ENCODE results near the gene JMJD7.

DNA sequence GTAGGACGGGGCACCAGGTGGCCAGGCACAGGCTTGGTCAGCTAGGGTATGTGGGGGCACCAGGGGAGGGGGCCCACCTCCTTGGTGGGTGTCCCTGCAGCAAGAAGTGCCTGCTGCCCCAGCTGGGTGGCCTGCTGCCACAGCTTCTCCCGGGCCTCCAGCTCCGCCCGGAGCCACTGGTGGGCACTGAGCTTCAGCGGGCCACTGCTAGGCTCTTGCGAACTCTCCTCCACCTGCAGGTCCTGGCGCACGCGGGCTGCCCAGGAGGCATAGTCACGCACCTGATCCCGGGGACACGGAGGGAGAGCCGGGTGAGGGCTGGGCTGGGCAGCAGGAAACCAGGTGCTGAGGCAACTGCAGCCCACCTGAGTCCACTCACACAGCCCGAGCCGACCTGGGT is 40.4 kb downstream of the JMJD7 start:
- no peak for TF ChIP-seq RARB (CRISPR knock-in tag; IDR thresholded peaks at IDR 0.05)
- no peak for TF ChIP-seq ZC3H10 (CRISPR knock-in tag; IDR thresholded peaks at IDR 0.05)
- no peak for TF ChIP-seq ESRRG (CRISPR knock-in tag; IDR thresholded peaks at IDR 0.05)
- TF ChIP-seq, protein P1, sequence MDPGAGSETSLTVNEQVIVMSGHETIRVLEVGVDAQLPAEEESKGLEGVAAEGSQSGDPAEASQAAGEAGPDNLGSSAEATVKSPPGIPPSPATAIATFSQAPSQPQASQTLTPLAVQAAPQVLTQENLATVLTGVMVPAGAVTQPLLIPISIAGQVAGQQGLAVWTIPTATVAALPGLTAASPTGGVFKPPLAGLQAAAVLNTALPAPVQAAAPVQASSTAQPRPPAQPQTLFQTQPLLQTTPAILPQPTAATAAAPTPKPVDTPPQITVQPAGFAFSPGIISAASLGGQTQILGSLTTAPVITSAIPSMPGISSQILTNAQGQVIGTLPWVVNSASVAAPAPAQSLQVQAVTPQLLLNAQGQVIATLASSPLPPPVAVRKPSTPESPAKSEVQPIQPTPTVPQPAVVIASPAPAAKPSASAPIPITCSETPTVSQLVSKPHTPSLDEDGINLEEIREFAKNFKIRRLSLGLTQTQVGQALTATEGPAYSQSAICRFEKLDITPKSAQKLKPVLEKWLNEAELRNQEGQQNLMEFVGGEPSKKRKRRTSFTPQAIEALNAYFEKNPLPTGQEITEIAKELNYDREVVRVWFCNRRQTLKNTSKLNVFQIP (CRISPR knock-in tag; IDR thresholded peaks at IDR 0.05; ENCODE audit: borderline replicate concordance, low read depth): no peak
- TF ChIP-seq, protein P2, sequence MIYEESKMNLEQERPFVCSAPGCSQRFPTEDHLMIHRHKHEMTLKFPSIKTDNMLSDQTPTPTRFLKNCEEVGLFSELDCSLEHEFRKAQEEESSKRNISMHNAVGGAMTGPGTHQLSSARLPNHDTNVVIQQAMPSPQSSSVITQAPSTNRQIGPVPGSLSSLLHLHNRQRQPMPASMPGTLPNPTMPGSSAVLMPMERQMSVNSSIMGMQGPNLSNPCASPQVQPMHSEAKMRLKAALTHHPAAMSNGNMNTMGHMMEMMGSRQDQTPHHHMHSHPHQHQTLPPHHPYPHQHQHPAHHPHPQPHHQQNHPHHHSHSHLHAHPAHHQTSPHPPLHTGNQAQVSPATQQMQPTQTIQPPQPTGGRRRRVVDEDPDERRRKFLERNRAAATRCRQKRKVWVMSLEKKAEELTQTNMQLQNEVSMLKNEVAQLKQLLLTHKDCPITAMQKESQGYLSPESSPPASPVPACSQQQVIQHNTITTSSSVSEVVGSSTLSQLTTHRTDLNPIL (CRISPR knock-in tag; IDR thresholded peaks at IDR 0.05; ENCODE audit: low read depth): no peak
- no peak for TF ChIP-seq BACH2 (CRISPR knock-in tag; IDR thresholded peaks at IDR 0.05; ENCODE audit: borderline replicate concordance)
- TF ChIP-seq, protein P3, sequence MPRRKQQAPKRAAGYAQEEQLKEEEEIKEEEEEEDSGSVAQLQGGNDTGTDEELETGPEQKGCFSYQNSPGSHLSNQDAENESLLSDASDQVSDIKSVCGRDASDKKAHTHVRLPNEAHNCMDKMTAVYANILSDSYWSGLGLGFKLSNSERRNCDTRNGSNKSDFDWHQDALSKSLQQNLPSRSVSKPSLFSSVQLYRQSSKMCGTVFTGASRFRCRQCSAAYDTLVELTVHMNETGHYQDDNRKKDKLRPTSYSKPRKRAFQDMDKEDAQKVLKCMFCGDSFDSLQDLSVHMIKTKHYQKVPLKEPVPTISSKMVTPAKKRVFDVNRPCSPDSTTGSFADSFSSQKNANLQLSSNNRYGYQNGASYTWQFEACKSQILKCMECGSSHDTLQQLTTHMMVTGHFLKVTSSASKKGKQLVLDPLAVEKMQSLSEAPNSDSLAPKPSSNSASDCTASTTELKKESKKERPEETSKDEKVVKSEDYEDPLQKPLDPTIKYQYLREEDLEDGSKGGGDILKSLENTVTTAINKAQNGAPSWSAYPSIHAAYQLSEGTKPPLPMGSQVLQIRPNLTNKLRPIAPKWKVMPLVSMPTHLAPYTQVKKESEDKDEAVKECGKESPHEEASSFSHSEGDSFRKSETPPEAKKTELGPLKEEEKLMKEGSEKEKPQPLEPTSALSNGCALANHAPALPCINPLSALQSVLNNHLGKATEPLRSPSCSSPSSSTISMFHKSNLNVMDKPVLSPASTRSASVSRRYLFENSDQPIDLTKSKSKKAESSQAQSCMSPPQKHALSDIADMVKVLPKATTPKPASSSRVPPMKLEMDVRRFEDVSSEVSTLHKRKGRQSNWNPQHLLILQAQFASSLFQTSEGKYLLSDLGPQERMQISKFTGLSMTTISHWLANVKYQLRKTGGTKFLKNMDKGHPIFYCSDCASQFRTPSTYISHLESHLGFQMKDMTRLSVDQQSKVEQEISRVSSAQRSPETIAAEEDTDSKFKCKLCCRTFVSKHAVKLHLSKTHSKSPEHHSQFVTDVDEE (CRISPR knock-in tag; IDR thresholded peaks at IDR 0.05): no peak
- TF ChIP-seq SNAI2 (CRISPR knock-in tag; IDR thresholded peaks at IDR 0.05): no peak
